Measurements from ENCODE around the gene LAMA4. TPM values are rescaled to one million over a fixed set of nuclear protein-coding genes. Genes with fewer than 3 reads are reported as not detected.

LAMA4 gene
- total RNA-seq, 1 donor from 2014 or later, result 18.0 TPM

DNA sequence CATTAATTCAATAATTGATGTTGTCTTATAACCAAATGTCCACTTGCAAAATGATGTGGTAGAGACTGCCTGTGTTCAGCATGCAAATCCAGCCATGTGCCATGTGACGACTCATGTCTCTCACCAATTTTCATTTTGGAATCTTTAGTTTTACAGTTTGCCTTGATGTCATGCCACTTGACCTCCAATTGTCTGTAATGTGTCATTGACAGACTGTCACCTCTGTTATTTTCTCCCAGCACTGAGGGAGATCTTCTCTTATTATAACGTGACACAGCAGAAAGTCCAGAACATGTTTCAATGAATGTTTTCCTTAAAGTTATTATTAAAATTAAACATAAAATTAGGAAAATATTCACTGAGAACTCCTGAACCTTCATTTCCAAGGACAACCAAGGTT, 56.7 kb downstream of the LAMA4 start:
- peaks cover 19% of the 10 kb centered on the region for H3K36me3 Mint-ChIP-seq (ENCODE audit: low read depth)
- no peaks in the 10 kb centered on the region for H3K27me3 Mint-ChIP-seq (ENCODE audit: low read depth)
- no peak for DNase-seq (ENCODE audit: low read depth, low spot score)
- no peak overlapping the region for H3K27ac Mint-ChIP-seq (ENCODE audit: unreplicated experiment)
- TF ChIP-seq, protein P1, sequence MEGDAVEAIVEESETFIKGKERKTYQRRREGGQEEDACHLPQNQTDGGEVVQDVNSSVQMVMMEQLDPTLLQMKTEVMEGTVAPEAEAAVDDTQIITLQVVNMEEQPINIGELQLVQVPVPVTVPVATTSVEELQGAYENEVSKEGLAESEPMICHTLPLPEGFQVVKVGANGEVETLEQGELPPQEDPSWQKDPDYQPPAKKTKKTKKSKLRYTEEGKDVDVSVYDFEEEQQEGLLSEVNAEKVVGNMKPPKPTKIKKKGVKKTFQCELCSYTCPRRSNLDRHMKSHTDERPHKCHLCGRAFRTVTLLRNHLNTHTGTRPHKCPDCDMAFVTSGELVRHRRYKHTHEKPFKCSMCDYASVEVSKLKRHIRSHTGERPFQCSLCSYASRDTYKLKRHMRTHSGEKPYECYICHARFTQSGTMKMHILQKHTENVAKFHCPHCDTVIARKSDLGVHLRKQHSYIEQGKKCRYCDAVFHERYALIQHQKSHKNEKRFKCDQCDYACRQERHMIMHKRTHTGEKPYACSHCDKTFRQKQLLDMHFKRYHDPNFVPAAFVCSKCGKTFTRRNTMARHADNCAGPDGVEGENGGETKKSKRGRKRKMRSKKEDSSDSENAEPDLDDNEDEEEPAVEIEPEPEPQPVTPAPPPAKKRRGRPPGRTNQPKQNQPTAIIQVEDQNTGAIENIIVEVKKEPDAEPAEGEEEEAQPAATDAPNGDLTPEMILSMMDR (conservative IDR thresholded peaks at IDR 0.05), result no peak
- peaks cover 57% of the 10 kb centered on the region for H3K4me1 Mint-ChIP-seq
- no peak overlapping the region for H3K4me3 Mint-ChIP-seq
- peaks cover 7% of the 10 kb centered on the region for H3K9me3 Mint-ChIP-seq

DNA sequence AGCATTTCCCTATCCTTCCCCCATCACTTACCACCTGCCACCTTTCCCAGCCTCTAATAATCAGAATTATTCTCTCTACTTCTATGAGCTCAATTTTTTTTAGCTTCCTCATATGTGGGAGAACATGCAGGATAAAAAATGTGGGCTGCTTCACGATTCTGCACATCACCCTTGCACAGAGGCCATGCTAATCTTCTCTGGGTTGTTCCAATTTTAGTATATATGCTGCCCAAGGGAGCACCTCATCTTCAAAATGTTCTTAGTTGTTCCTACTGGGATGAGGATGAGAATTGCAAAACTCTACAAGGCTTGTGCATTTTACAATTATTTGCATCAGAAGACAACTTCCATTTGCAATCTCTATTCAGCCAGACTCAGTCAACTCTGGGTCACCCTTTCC, 58.1 kb downstream of the LAMA4 start:
- H3K4me1 Mint-ChIP-seq, result peaks cover 52% of the 10 kb centered on the region
- H3K27me3 Mint-ChIP-seq (ENCODE audit: low read depth), result no peaks in the 10 kb centered on the region
- H3K27ac Mint-ChIP-seq (ENCODE audit: unreplicated experiment), result no peak overlapping the region
- TF ChIP-seq, protein P1 (conservative IDR thresholded peaks at IDR 0.05), result no peak
- peaks cover 7% of the 10 kb centered on the region for H3K9me3 Mint-ChIP-seq
- H3K36me3 Mint-ChIP-seq (ENCODE audit: low read depth), result peaks cover 19% of the 10 kb centered on the region
- H3K4me3 Mint-ChIP-seq, result no peak overlapping the region
- no peak for DNase-seq (ENCODE audit: low read depth, low spot score)

DNA sequence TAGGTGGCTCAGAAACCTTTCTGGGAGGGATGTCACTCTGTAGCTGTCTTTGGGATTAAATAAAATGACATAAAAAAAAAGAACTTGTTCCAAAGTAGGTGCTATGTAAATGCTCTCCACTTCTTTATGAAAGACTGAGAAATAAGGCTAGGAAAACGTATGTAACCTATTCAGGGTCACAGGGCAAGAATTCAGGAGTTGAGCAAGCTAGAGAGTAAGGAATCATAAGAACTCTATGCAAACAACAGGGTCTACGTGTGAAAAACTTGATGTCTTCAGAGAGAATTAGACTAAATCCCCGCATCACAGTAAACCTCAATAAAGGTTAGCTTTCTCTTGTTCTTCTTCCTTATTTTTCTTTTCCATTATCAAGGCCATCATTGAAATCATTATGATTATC, 59.2 kb downstream of the LAMA4 start:
- H3K27me3 Mint-ChIP-seq (ENCODE audit: low read depth), result no peaks in the 10 kb centered on the region
- peaks cover 7% of the 10 kb centered on the region for H3K9me3 Mint-ChIP-seq
- H3K36me3 Mint-ChIP-seq (ENCODE audit: low read depth), result peaks cover 14% of the 10 kb centered on the region
- no peak overlapping the region for H3K4me3 Mint-ChIP-seq
- no peak overlapping the region for H3K27ac Mint-ChIP-seq (ENCODE audit: unreplicated experiment)
- TF ChIP-seq, protein P1 (conservative IDR thresholded peaks at IDR 0.05), result no peak
- no peak for DNase-seq (ENCODE audit: low read depth, low spot score)
- H3K4me1 Mint-ChIP-seq, result peaks cover 52% of the 10 kb centered on the region

DNA sequence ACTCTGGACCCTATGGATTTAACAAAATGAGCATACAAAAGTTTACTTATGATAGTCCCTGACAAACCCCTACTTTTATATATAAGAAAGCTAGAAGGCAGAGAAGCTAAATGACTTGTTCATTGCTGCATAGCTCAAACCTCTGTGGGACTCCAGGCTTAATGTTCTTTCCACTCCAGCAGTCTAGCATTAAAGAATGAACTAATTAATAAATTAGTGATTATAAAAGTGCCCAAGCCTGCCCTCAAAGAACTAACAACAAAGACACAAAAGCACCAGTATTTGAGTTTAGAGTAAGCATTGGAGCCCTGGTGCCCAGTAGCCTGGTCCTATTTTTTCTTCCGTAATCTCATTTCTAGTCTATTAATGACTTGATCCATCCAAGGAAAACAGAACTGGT, 59.9 kb downstream of the LAMA4 start:
- H3K9me3 Mint-ChIP-seq, result peaks cover 4% of the 10 kb centered on the region
- peaks cover 10% of the 10 kb centered on the region for H3K36me3 Mint-ChIP-seq (ENCODE audit: low read depth)
- H3K4me1 Mint-ChIP-seq, result peaks cover 52% of the 10 kb centered on the region
- no peaks in the 10 kb centered on the region for H3K27me3 Mint-ChIP-seq (ENCODE audit: low read depth)
- no peak overlapping the region for H3K27ac Mint-ChIP-seq (ENCODE audit: unreplicated experiment)
- TF ChIP-seq, protein P1 (conservative IDR thresholded peaks at IDR 0.05), result no peak
- no peak for DNase-seq (ENCODE audit: low read depth, low spot score)
- no peak overlapping the region for H3K4me3 Mint-ChIP-seq

DNA sequence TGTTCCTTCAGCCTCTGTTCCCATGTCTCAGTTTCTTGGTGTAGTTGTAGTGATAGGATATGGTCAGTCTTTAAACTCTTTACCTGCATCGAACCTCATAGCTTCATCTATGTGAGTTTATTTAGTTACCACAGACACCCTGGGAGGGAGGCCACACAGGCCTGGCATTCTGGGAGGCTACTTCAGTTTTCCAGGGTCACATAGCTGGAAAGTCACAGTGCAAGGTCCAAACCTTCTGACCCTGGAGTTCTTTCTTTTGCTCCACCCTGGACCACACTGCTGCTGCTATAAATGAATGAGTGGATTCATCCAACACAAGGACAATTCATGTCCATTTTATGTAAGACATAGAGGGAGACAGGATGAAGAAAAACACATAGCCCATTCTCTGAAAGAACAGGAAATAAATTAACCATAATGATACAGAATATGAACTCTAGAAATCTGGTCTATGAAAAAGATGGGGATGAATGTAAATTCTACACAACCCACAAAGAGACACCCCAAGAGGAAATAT, 60.8 kb downstream of the LAMA4 start:
- TF ChIP-seq, protein P1 (conservative IDR thresholded peaks at IDR 0.05), result no peak
- Mint-ChIP-seq H3K4me1 (peaks cover 49% of the 10 kb centered on the region), H3K4me3 (peak overlapping the region; percentile 52), H3K27me3 (ENCODE audit: low read depth) (no peaks in the 10 kb centered on the region), H3K27ac (ENCODE audit: unreplicated experiment) (no peak overlapping the region), H3K36me3 (ENCODE audit: low read depth) (peaks cover 5% of the 10 kb centered on the region), H3K9me3 (peaks cover 4% of the 10 kb centered on the region)
- no peak for DNase-seq (ENCODE audit: low read depth, low spot score)

Data from neural crest cell (in vitro differentiated cells).